ENCODE measurements around the gene PATJ. TPM values are rescaled to one million over a fixed set of nuclear protein-coding genes. Genes with fewer than 3 reads are reported as not detected.

PATJ gene, protein sequence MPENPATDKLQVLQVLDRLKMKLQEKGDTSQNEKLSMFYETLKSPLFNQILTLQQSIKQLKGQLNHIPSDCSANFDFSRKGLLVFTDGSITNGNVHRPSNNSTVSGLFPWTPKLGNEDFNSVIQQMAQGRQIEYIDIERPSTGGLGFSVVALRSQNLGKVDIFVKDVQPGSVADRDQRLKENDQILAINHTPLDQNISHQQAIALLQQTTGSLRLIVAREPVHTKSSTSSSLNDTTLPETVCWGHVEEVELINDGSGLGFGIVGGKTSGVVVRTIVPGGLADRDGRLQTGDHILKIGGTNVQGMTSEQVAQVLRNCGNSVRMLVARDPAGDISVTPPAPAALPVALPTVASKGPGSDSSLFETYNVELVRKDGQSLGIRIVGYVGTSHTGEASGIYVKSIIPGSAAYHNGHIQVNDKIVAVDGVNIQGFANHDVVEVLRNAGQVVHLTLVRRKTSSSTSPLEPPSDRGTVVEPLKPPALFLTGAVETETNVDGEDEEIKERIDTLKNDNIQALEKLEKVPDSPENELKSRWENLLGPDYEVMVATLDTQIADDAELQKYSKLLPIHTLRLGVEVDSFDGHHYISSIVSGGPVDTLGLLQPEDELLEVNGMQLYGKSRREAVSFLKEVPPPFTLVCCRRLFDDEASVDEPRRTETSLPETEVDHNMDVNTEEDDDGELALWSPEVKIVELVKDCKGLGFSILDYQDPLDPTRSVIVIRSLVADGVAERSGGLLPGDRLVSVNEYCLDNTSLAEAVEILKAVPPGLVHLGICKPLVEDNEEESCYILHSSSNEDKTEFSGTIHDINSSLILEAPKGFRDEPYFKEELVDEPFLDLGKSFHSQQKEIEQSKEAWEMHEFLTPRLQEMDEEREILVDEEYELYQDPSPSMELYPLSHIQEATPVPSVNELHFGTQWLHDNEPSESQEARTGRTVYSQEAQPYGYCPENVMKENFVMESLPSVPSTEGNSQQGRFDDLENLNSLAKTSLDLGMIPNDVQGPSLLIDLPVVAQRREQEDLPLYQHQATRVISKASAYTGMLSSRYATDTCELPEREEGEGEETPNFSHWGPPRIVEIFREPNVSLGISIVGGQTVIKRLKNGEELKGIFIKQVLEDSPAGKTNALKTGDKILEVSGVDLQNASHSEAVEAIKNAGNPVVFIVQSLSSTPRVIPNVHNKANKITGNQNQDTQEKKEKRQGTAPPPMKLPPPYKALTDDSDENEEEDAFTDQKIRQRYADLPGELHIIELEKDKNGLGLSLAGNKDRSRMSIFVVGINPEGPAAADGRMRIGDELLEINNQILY (N-terminal part only)
- total RNA-seq (10 to 100 TPM; 16.0 to 32.2 (median 21.5) TPM), polyA plus RNA-seq (1 to 10 TPM; 2.3 to 4.1 (median 2.9) TPM)
- long read RNA-seq, donor 1, partial matches to known transcripts, result 32 of 32 reads
- long read RNA-seq, donor 1, other reads (novel, unspliced or antisense), result 0 of 32 reads
- long read RNA-seq, donor 2, result 0 reads

DNA sequence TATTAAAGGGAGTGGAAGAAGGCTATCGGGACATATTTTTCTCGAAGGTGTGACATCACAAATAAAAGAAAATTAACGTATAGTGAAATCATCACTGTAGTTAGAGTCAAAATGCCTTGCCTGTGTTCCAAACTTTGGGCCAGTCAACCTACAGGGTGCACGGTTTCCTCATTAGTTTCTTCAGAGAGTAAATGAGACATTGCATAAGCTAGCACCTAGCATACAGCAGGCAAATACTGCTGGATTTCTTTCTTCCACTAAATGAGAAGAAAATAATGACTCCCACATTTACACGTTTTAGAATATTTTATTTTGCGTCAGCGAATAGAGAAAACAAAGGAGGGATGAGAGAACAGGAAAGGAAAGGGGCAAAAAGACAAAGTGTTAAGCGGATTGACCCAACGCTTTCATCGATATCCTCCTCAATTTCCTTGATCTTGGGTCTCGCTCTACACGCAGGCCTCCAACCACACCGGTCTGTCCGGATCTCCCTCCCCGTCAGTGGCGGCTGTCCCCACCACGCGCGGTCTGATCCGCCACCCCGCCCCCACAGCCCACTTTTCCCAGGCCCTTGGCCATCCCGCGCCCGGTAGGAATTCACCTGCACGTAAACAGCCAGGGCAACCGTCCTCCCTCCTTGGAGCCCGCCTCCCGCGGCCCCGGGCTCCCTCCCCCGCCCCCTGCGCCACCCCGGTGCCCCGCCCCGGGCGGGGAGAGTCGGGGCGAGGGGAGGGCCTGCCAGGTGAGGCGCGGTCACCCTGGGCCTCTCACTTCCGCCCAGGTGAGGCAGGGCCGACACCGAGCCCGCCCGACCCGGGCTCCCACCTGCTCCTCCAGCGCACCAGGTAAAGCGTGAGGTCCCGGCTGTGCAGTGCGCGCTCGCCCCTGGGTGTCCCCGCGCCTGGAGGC is at the start of gene PATJ:
Gene PATJ (plus strand): TSS at position 770 of the 909 bp plus-strand sequence. CDS start 20,413 bp downstream, outside the sequence.
- intact Hi-C loops (cut with DNase I; ENCODE audit: low total_unique reads), result no loop called here
- WGBS, 5 donors, result 5 to 8% (median 5%) methylated on average over 29 to 54 of the region's 54 CpGs

DNA sequence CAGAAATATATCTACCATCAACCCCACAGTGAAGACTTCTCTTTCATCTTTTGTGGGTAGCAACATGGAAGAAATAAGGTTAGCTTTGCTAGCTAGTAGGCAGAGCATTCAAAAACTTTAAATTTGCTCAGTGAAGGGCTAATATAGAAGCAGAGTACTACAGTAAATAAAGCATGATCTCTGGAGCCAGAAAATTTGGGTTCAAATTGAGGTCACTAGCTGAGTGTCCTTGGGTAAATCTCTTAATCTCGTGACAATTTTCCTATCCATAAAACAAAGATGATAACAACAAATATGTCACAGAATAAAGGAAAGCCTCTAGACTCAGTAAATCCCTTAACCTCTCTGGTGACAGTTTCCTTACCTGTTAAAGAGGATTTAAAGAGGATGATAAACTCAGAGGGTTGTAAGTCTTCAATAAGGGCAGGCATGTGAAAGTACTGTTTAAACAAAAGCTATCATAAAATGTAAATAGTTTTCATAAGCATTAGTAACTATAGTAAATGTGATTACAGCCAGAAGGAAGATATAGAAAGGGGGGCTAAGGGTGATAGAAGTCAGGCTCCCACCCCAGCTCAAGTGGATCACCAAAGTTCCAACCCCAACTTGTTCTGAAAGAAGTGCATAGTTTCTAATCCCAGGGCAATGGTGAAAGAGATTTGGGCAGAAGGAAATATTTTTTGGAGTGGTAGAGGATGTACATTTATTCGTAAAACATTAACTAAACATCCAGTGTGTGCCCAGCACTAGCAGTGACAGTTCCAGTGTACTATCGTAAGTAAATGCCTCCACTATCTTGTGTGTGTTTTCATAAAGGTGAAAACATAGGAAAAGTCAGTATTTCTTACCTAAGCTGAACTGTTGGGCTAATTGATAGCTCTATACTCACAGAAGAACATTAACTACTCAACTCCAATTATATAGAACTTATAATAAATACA is 42.1 kb upstream of the PATJ start:
- WGBS, 5 donors, result 77 to 87% (median 81%) methylated on average over 3 of the region's 3 CpGs
- H3K4me3 ChIP-seq, result no peak overlapping the region
- TF ChIP-seq POLR2AphosphoS5 (IDR thresholded peaks at IDR 0.05) (no peak), POLR2A (IDR thresholded peaks at IDR 0.05) (no peak)
- TF ChIP-seq, protein P1, sequence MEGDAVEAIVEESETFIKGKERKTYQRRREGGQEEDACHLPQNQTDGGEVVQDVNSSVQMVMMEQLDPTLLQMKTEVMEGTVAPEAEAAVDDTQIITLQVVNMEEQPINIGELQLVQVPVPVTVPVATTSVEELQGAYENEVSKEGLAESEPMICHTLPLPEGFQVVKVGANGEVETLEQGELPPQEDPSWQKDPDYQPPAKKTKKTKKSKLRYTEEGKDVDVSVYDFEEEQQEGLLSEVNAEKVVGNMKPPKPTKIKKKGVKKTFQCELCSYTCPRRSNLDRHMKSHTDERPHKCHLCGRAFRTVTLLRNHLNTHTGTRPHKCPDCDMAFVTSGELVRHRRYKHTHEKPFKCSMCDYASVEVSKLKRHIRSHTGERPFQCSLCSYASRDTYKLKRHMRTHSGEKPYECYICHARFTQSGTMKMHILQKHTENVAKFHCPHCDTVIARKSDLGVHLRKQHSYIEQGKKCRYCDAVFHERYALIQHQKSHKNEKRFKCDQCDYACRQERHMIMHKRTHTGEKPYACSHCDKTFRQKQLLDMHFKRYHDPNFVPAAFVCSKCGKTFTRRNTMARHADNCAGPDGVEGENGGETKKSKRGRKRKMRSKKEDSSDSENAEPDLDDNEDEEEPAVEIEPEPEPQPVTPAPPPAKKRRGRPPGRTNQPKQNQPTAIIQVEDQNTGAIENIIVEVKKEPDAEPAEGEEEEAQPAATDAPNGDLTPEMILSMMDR (IDR thresholded peaks at IDR 0.05 in 8 of 11, conservative IDR thresholded peaks at IDR 0.05 in 3 of 11), result no peak
- DNase-seq, result no peak
- H3K4me1 ChIP-seq, result no peaks in the 10 kb centered on the region
- H3K27me3 ChIP-seq (replicated peaks in 1 of 7), result no peaks in the 10 kb centered on the region
- no peaks in the 10 kb centered on the region for H3K9me3 ChIP-seq
- peaks cover 0 to 100% (median 69%) of the 10 kb centered on the region in 6 donors for H3K36me3 ChIP-seq
- intact Hi-C loops (cut with DNase I; ENCODE audit: low total_unique reads), result no loop called here
- no peak overlapping the region for H3K27ac ChIP-seq

More for the DNA sequence above, at the start of gene PATJ:
- TF ChIP-seq POLR2A (IDR thresholded peaks at IDR 0.05) (no peak), POLR2AphosphoS5 (IDR thresholded peaks at IDR 0.05) (peak; percentile 8 to 56 (median 9))
- peak; percentile 90 for DNase-seq
- peak within 1 kb of the TSS; percentile 84 to 94 (median 91) for H3K27ac ChIP-seq
- H3K4me3 ChIP-seq, result peak within 1 kb of the TSS; percentile 71 to 94 (median 86)
- H3K9me3 ChIP-seq, result no peaks in the 10 kb centered on the region
- H3K4me1 ChIP-seq, result peaks cover 7 to 42% (median 22%) of the 10 kb centered on the region in 6 donors
- no peaks in the 10 kb centered on the region for H3K36me3 ChIP-seq
- peaks cover 0 to 13% (median 0%) of the 10 kb centered on the region in 7 donors for H3K27me3 ChIP-seq (replicated peaks in 1 of 7)

DNA sequence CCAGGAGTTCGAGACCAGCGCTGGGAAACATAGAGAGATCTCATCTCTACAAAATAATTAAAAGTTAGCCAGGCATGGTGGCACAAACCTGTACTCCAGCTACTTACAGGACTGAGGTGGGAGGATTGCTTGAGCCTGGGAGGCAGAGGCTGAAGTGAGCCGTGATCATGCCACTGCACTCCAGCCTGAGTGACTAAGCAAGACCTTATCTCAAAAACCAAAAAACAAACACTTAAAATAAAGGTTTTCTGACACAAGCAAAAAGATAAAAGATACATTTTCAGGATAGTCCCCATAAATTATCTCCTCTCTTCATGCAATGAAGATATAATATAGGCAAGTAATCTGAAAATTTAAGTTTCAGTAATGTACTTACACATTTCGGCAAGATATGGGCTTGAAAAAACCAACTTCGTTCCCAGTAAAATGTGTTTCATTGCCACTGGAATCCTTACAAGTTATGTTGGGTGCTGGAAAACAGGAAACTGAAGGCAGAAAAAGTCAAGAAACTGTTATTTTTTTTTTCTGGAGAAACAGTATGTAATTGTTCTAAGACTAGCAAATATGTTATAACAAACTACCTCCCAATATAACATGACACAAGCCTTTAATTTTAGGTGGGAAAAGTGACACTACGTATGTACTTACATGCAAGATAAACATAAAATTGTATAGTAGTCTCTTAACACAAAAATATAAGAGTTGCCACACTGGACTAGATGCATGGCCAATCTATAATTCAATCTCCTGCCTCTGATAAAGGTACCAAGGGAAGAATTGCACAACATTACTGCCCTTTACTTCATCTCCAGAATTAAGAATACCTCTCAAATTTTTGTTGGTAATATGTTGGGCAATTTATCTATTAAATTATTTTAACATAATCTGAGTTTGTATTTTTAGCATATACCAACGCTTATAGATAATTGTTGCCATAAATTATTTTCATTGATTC is 33.0 kb upstream of the PATJ start:
- TF ChIP-seq POLR2AphosphoS5 (IDR thresholded peaks at IDR 0.05), result no peak
- TF ChIP-seq, protein P1 (IDR thresholded peaks at IDR 0.05 in 8 of 11, conservative IDR thresholded peaks at IDR 0.05 in 3 of 11), result no peak
- TF ChIP-seq POLR2A (IDR thresholded peaks at IDR 0.05), result no peak
- no peak overlapping the region for H3K4me3 ChIP-seq
- H3K4me1 ChIP-seq, result peaks cover 0 to 12% (median 0%) of the 10 kb centered on the region in 6 donors
- WGBS, 5 donors, result 92 to 95% (median 93%) methylated on average over 7 of the region's 7 CpGs
- no peak overlapping the region for H3K27ac ChIP-seq
- no peaks in the 10 kb centered on the region for H3K9me3 ChIP-seq
- peaks cover 5 to 85% (median 49%) of the 10 kb centered on the region in 6 donors for H3K36me3 ChIP-seq
- intact Hi-C loops (cut with DNase I; ENCODE audit: low total_unique reads), result no loop called here
- no peaks in the 10 kb centered on the region for H3K27me3 ChIP-seq (replicated peaks in 1 of 7)
- DNase-seq, result no peak
